K562 treated with DMSO at 1 percent for 24 hours (cell line): Measurements from ENCODE around the gene XRCC4. TPM values are rescaled to one million over a fixed set of nuclear protein-coding genes. Genes with fewer than 3 reads are reported as not detected.

Experiments
- total RNA-seq: library from RNA; unstranded; fragments of 300-600 nt; gene quantifications from 2 replicates; pipeline ENCODE4 v1.2.3, GENCODE V29; 2022; ENCODE audit warnings: low read depth; ENCODE audit not compliant: insufficient read depth

The XRCC4 gene
- 6.7 and 10.2 TPM in 2 replicates for total RNA-seq

DNA sequence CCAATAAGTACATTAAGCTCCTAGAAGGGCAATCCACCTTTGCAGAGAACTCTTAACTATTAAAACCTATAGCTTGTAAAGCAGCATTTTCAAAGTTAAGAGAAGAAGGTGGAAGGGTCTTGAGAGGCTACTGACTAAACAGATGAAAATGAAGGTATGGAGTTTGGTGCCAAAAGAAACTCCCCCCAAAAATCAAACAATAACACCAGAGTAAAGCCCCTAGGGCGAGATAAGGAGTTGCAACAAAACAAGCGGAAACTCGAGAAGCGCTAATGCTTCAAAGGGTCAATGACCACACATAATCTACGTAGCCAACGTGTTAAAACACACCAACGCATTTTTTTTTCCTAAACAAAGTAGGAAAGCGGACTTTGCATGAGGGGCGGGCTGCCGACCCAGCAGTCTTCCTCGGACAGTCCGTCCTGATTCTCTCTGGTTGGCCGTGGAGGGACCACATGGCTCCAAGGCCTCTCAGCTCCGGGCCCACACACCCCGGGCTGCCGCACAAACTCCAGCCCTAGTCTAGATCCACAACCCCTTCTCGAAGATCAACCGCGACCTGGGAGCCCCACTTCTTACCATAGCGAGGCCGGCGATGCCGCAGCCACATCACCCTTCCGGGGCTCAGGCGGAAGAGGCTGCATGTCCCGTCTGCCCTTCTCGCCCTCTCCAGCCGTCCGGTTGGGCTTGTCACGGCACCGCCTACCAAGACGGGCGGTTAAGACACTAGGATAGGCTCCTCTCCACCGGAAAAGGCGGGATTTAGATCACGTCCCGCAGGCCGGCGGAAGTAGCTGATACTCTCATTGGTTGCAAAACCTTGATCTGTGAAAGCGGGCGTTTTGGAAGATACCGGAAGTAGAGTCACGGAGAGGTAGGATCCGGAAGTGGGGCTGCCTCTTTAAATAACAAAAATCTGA is at the start of gene XRCC4, which contains the start of gene TMEM167A:
Gene XRCC4 (plus strand): TSS at position 806 of the 920 bp plus-strand sequence. CDS start 27,373 bp downstream, outside the sequence.
Gene TMEM167A (minus strand): TSS at position 653 of the 920 bp plus-strand sequence. CDS start 71 bp downstream, at position 582.

Other genes with a start within 250 kb of the XRCC4 start
- gene TMEM167A, start 153 bp upstream of the XRCC4 start, total RNA-seq: 19.3 and 19.7 TPM in 2 replicates